IMR-90 (cell line): ENCODE results near the gene XRCC3. TPM values are rescaled to one million over a fixed set of nuclear protein-coding genes. Genes with fewer than 3 reads are reported as not detected.

ENCODE experiments used
- ATAC-seq: fragments of 200-7000 bp; cut with Tn5 transposase; 2 replicates; pipeline ENCODE4 v1.9.1; 2020; ENCODE audit warnings: low read depth, mild to moderate bottlenecking, moderate library complexity
- BruUV-seq: library from RNA; stranded (reverse); fragments of 400-500 nt; replicated peaks from 2 replicates; lab custom pipeline; 2021; lab: Mats Ljungman, UMichigan
- CTCF ChIA-PET: fragments of 300-600 bp; formaldehyde crosslinking; extraction: SDS; loops from one replicate; lab custom pipeline; 2021; ENCODE audit warnings: antibody characterized with exemption; lab: Yijun Ruan, JAX
- POLR2A ChIA-PET: fragments of 300-600 bp; sonication (Branson Sonifier 250); formaldehyde crosslinking; loops from one replicate; lab custom pipeline; 2022; ENCODE audit warnings: antibody characterized with exemption; ENCODE audit not compliant: unreplicated experiment; lab: Charles Lee
- DNase-seq: peaks from one replicate; pipeline ENCODE4 v3.0.0; 2013
- H2AFZ ChIP-seq: replicated peaks from 2 replicates; pipeline ENCODE3; 2013; ENCODE audit warnings: low read length, mild to moderate bottlenecking; ENCODE audit not compliant: poor library complexity
- H2AK5ac ChIP-seq: 2 replicates; pipeline ENCODE4 v1.6.1; 2013; ENCODE audit warnings: low read depth, low read length, inconsistent platforms
- H2AK9ac ChIP-seq: replicated peaks from 2 replicates; pipeline ENCODE3; 2013; ENCODE audit warnings: mild to moderate bottlenecking, low read depth, low read length, moderate library complexity; ENCODE audit not compliant: poor library complexity
- H2BK120ac ChIP-seq: 2 replicates; pipeline ENCODE4 v1.6.1; 2013; ENCODE audit warnings: low read depth, low read length, inconsistent platforms
- H2BK15ac ChIP-seq: 3 replicates; pipeline ENCODE4 v1.6.1; 2013; ENCODE audit warnings: low read depth, low read length, inconsistent platforms
- H2BK20ac ChIP-seq: 2 replicates; pipeline ENCODE4 v1.6.1; 2013; ENCODE audit warnings: low read depth, mild to moderate bottlenecking, inconsistent platforms, low read length, moderate library complexity
- H2BK5ac ChIP-seq: 2 replicates; pipeline ENCODE4 v1.6.1; 2013; ENCODE audit warnings: mild to moderate bottlenecking, low read depth, low read length, inconsistent platforms; ENCODE audit not compliant: poor library complexity, severe bottlenecking
- H3K14ac ChIP-seq: replicated peaks from 2 replicates; pipeline ENCODE4 v1.6.1; 2013; ENCODE audit warnings: low read depth, low read length, inconsistent platforms
- H3K18ac ChIP-seq: 2 replicates; pipeline ENCODE4 v1.6.1; 2013; ENCODE audit warnings: low read depth, low read length, control low read depth
- H3K23ac ChIP-seq: 2 replicates; pipeline ENCODE4 v1.6.1; 2013; ENCODE audit warnings: low read depth, low read length, inconsistent platforms
- H3K27ac ChIP-seq: 2 replicates; pipeline ENCODE4 v1.5.1; 2013; ENCODE audit warnings: mild to moderate bottlenecking, control low read depth, low read length; ENCODE audit not compliant: insufficient read depth
- H3K27me3 ChIP-seq: 2 replicates; pipeline ENCODE4 v1.6.1; 2013; ENCODE audit warnings: low read length; ENCODE audit not compliant: control insufficient read depth, insufficient read depth
- H3K36me3 ChIP-seq: 2 replicates; pipeline ENCODE4 v1.6.1; 2013; ENCODE audit warnings: low read length, mixed read lengths; ENCODE audit not compliant: control insufficient read depth, insufficient read depth
- H3K4ac ChIP-seq: 2 replicates; pipeline ENCODE4 v1.6.1; 2013; ENCODE audit warnings: low read depth, low read length, inconsistent platforms
- H3K4me1 ChIP-seq: 2 replicates; pipeline ENCODE4 v1.6.1; 2013; ENCODE audit warnings: low read length, mixed read lengths; ENCODE audit not compliant: control insufficient read depth, insufficient read depth
- H3K4me2 ChIP-seq: 2 replicates; pipeline ENCODE4 v1.6.1; 2013; ENCODE audit warnings: low read depth, mild to moderate bottlenecking, control low read depth, low read length, moderate library complexity
- H3K4me3 ChIP-seq: 2 replicates; pipeline ENCODE4 v1.5.1; 2013; ENCODE audit warnings: low read depth, mild to moderate bottlenecking, control low read depth, low read length, moderate library complexity; ENCODE audit not compliant: insufficient read depth
- H3K56ac ChIP-seq: 2 replicates; pipeline ENCODE4 v1.6.1; 2013; ENCODE audit warnings: low read length, inconsistent platforms; ENCODE audit not compliant: insufficient read depth; ENCODE audit errors: extremely low read depth
- H3K79me1 ChIP-seq, 2 experiments: 2 replicates each; pipeline ENCODE4 v1.6.1; 2013; ENCODE audit warnings: low read length in 2 of 2, inconsistent platforms in 1 of 2, low read depth in 1 of 2
- H3K9ac ChIP-seq: 2 replicates; pipeline ENCODE4 v1.6.1; 2013; ENCODE audit warnings: low read depth, low read length, control low read depth
- H3K9me1 ChIP-seq: 2 replicates; pipeline ENCODE4 v1.6.1; 2013; ENCODE audit warnings: low read length, inconsistent platforms; ENCODE audit not compliant: insufficient read depth
- H3K9me3 ChIP-seq: 2 replicates; pipeline ENCODE4 v1.6.1; 2013; ENCODE audit warnings: low read length; ENCODE audit not compliant: control insufficient read depth, insufficient read depth
- H4K20me1 ChIP-seq: 2 replicates; pipeline ENCODE4 v1.6.1; 2013; ENCODE audit warnings: low read length, inconsistent platforms; ENCODE audit not compliant: insufficient read depth
- H4K5ac ChIP-seq: 2 replicates; pipeline ENCODE4 v1.6.1; 2013; ENCODE audit warnings: mild to moderate bottlenecking, low read depth, low read length, control low read depth
- H4K8ac ChIP-seq, 2 experiments: 2 replicates each; pipeline ENCODE4 v1.6.1; 2013; ENCODE audit warnings: low read depth in 2 of 2, low read length in 2 of 2, control low read depth in 1 of 2, inconsistent platforms in 1 of 2
- H4K91ac ChIP-seq: 2 replicates; pipeline ENCODE4 v1.6.1; 2013; ENCODE audit warnings: low read depth, low read length, inconsistent platforms; ENCODE audit not compliant: insufficient read depth
- BHLHE40 ChIP-seq: fragments of 150-350 bp; IDR thresholded peaks from 2 replicates; pipeline ENCODE4 v1.6.1; 2016; ENCODE audit warnings: mild to moderate bottlenecking, low read depth, low read length
- CEBPB ChIP-seq: IDR thresholded peaks from 2 replicates; pipeline ENCODE4 v1.6.1; 2012; ENCODE audit warnings: low read depth, low read length, improper control_type of control experiment
- MXI1 ChIP-seq: IDR thresholded peaks from 2 replicates; pipeline ENCODE4 v1.6.1; 2012; ENCODE audit warnings: low read depth, mild to moderate bottlenecking, low read length, moderate library complexity, borderline replicate concordance
- WGBS, 2 experiments: methylation state at CpG; one replicate each; pipeline versions ENCODE4 v1.1.5 to v1.1.7; 2013; ENCODE audit warnings: missing lambda C conversion rate in 2 of 2; ENCODE audit not compliant: insufficient read length in 1 of 2; ENCODE audit errors: extremely low coverage in 2 of 2; 5-methylcytosine and 5-hydroxymethylcytosine counted together
- dilution Hi-C: fragments of 300-500 bp; cut with HindIII; formaldehyde crosslinking; loops from one replicate; pipeline ENCODE4 v1.14.3; 2018; ENCODE audit warnings: low sequenced_read_pairs; ENCODE audit not compliant: unreplicated experiment
- in situ Hi-C: fragments of 300-500 bp; cut with MboI; formaldehyde crosslinking; loops from 3 replicates; pipeline ENCODE4 v1.14.3; 2019; ENCODE audit warnings: low sequenced_read_pairs, inconsistent platforms, mixed read lengths
- intact Hi-C: fragments of 100-400 bp; cut with micrococcal nuclease; formaldehyde crosslinking; loops from 2 replicates; pipeline ENCODE4 v1.10.0; 2022
- polyA plus RNA-seq, 3 experiments: library from polyadenylated mRNA; depleted of rRNA; stranded (reverse); fragments of >200 nt; gene quantifications; 2 replicates each; pipeline ENCODE4 v1.2.3, GENCODE V29; 2012; ENCODE audit warnings: low replicate concordance in 1 of 3
- total RNA-seq: library from RNA; depleted of rRNA; stranded (reverse); fragments of >200 nt; gene quantifications from 2 replicates; pipeline ENCODE4 v1.2.3, GENCODE V29; 2012
- TF ChIP-seq, protein P1 (sequence below): fragments of 150-350 bp; IDR thresholded peaks from 2 replicates; pipeline ENCODE4 v1.6.1; 2016; ENCODE audit warnings: low read depth, mild to moderate bottlenecking, low read length, moderate library complexity, borderline replicate concordance

The XRCC3 gene
- total and polyA plus RNA-seq, 2 of the 4 experiments (the other 2 are of a cell fraction), result 8.1 to 9.5 TPM

DNA sequence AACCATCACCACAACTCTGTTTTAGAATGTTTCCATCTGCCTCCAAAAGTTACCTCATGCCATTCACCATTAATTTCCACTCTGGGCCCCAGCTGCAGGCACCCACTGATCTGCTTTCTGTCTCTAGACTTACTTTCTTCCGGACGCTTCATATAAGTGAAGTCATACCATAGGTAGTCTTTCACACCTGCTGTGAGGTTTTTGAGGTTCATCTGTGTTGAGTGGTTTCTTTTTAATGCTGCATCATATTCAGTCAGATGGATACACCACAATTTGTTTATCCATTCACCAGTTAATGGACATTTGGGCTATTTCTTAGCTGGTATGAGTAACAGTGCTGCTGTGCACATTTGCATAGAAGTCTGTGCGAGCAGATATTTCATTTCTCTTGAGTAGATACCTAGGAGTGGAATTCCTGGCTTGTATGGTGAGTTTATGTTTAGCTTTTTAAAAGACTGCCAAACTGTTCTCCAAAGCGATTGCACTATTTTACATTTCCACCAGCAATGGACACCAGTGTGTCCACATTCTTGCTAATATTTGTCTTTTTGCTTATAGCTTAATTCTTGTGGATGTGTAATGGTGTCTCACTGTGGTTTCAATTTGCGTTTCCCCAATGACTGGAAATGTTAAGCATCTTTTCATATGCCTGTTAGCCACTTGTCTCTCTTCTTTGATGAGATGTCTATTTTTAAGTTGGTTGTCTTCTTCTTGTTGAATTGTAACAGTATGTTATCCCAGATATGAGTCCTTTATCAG is 48.7 kb upstream of the XRCC3 start:
- Histone ChIP-seq H3K18ac (no peak overlapping the region), H2BK20ac (no peak overlapping the region), H3K9me3 (no peaks in the 10 kb centered on the region), H3K56ac (no peak overlapping the region), H4K8ac (no peak overlapping the region), H3K4me2 (no peak overlapping the region), H3K14ac (no peak overlapping the region), H3K4me3 (no peak overlapping the region), H4K91ac (no peak overlapping the region), H2AFZ (no peak overlapping the region), H2BK15ac (no peak overlapping the region), H3K9me1 (peaks cover 5% of the 10 kb centered on the region; the same call in 1 of the 2 replicates), H2AK9ac (no peak overlapping the region), H2AK5ac (no peak overlapping the region), H2BK120ac (no peak overlapping the region), H3K27me3 (no peaks in the 10 kb centered on the region), H3K9ac (no peak overlapping the region), H4K5ac (no peak overlapping the region), H3K27ac (no peak overlapping the region), H3K23ac (no peak overlapping the region), H3K4ac (no peak overlapping the region), H3K4me1 (peaks cover 3% of the 10 kb centered on the region), H4K20me1 (no peaks in the 10 kb centered on the region), H3K79me1 (no peaks in the 10 kb centered on the region), H3K36me3 (no peaks in the 10 kb centered on the region), H2BK5ac (no peak overlapping the region)
- no TSS peak for BruUV-seq
- DNase-seq (no peak), ATAC-seq (no peak)
- intact Hi-C loops, result no loop called here
- in situ Hi-C loops, result no loop called here
- POLR2A ChIA-PET, result no interaction called here
- no peak for TF ChIP-seq MXI1
- TF ChIP-seq BHLHE40, result no peak
- TF ChIP-seq, protein P1, sequence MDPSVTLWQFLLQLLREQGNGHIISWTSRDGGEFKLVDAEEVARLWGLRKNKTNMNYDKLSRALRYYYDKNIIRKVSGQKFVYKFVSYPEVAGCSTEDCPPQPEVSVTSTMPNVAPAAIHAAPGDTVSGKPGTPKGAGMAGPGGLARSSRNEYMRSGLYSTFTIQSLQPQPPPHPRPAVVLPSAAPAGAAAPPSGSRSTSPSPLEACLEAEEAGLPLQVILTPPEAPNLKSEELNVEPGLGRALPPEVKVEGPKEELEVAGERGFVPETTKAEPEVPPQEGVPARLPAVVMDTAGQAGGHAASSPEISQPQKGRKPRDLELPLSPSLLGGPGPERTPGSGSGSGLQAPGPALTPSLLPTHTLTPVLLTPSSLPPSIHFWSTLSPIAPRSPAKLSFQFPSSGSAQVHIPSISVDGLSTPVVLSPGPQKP, result no peak
- 0 out of 2 replicates have a peak, but pooled peaks have one; percentile 11 for TF ChIP-seq CEBPB
- CTCF ChIA-PET, result no interaction called here
- no CpG with 5 or more reads among the region's 5 CpGs for WGBS, 2 experiments
- dilution Hi-C loops, result no loop called here
